Measurements from ENCODE around the gene MDGA2. TPM values are rescaled to one million over a fixed set of nuclear protein-coding genes. Genes with fewer than 3 reads are reported as not detected.

The MDGA2 gene
- total and polyA plus RNA-seq, 8 donors, result 0.14 to 2.9 TPM; not detected in 6

- Histone ChIP-seq H3K27me3 (peaks cover 3 to 54% (median 35%) of the 10 kb centered on the region in 3 donors), H3K9me3 (peaks cover 0 to 3% (median 0%) of the 10 kb centered on the region in 4 donors)
- WGBS, 5 donors, result 50 to 75% (median 60%) methylated on average over 2 of the region's 2 CpGs
These were observed 2.8 kb upstream of the MDGA2 start for GRCh38 chr14:47678157-47678556.

GRCh38 chr14:47676315-47676617, 861 bp upstream of the MDGA2 start:
- Histone ChIP-seq H3K27ac (no peak overlapping the region), H3K9me3 (peaks cover 0 to 3% (median 0%) of the 10 kb centered on the region in 4 donors), H3K4me1 (peaks cover 0 to 27% (median 21%) of the 10 kb centered on the region in 4 donors), H3K36me3 (no peaks in the 10 kb centered on the region), H3K27me3 (peaks cover 3 to 65% (median 41%) of the 10 kb centered on the region in 3 donors), H3K4me3 (peak overlapping the region; percentile 25 to 43 (median 37))
- WGBS, 5 donors, result 0 to 5% (median 2%) methylated on average over 14 to 15 of the region's 15 CpGs
- DNase-seq, result no peak
- intact Hi-C loops (cut with DNase I; ENCODE audit: low total_unique reads), result no loop called here
- TF ChIP-seq POLR2A (IDR thresholded peaks at IDR 0.05) (no peak), POLR2AphosphoS5 (IDR thresholded peaks at IDR 0.05) (no peak), EP300 (IDR thresholded peaks at IDR 0.05) (no peak), CTCF (IDR thresholded peaks at IDR 0.05) (no peak)

More at GRCh38 chr14:47678157-47678556, 2.8 kb upstream of the MDGA2 start:
- Histone ChIP-seq H3K36me3 (no peaks in the 10 kb centered on the region), H3K4me3 (no peak overlapping the region), H3K27ac (no peak overlapping the region), H3K4me1 (peaks cover 0 to 27% (median 21%) of the 10 kb centered on the region in 4 donors)
- no peak for DNase-seq
- no peak for TF ChIP-seq POLR2AphosphoS5 (IDR thresholded peaks at IDR 0.05)
- intact Hi-C loops (cut with DNase I; ENCODE audit: low total_unique reads), result no loop called here

- TF ChIP-seq POLR2A (IDR thresholded peaks at IDR 0.05) (no peak), POLR2AphosphoS5 (IDR thresholded peaks at IDR 0.05) (no peak), CTCF (IDR thresholded peaks at IDR 0.05) (no peak), EP300 (IDR thresholded peaks at IDR 0.05) (no peak)
- peaks cover 0 to 3% (median 0%) of the 10 kb centered on the region in 4 donors for H3K9me3 ChIP-seq
- intact Hi-C loops (cut with DNase I; ENCODE audit: low total_unique reads), result no loop called here
- peak in 1 of 2 donors; percentile 49 for DNase-seq
- H3K4me1 ChIP-seq, result peaks cover 0 to 27% (median 21%) of the 10 kb centered on the region in 4 donors
- 2 to 7% (median 4%) methylated on average over 29 to 81 of the region's 81 CpGs for WGBS, 5 donors
- H3K27ac ChIP-seq, result no peak overlapping the region
- H3K4me3 ChIP-seq, result peak overlapping the region; percentile 25 to 43 (median 37)
- peaks cover 3 to 65% (median 41%) of the 10 kb centered on the region in 3 donors for H3K27me3 ChIP-seq
- no peaks in the 10 kb centered on the region for H3K36me3 ChIP-seq
These were observed 601 bp downstream of the MDGA2 start for GRCh38 chr14:47674543-47675465.

- Histone ChIP-seq H3K4me3 (peak overlapping the region; percentile 18 to 43 (median 37)), H3K27ac (no peak overlapping the region), H3K4me1 (peaks cover 0 to 27% (median 21%) of the 10 kb centered on the region in 4 donors), H3K36me3 (no peaks in the 10 kb centered on the region), H3K27me3 (peaks cover 3 to 63% (median 41%) of the 10 kb centered on the region in 3 donors), H3K9me3 (peaks cover 0 to 3% (median 0%) of the 10 kb centered on the region in 4 donors)
- DNase-seq, result no peak
- TF ChIP-seq POLR2AphosphoS5 (IDR thresholded peaks at IDR 0.05) (no peak), CTCF (IDR thresholded peaks at IDR 0.05) (no peak), POLR2A (IDR thresholded peaks at IDR 0.05) (no peak)
- 1 to 6% (median 3%) methylated on average over 22 to 36 of the region's 36 CpGs for WGBS, 5 donors
- intact Hi-C loops (cut with DNase I; ENCODE audit: low total_unique reads), result no loop called here
These were observed 1.3 kb downstream of the MDGA2 start for GRCh38 chr14:47674148-47674542.

All from stomach (tissue), 9 donors.